Calu3 (cell line): Measurements from ENCODE around the gene MMP3. TPM values are rescaled to one million over a fixed set of nuclear protein-coding genes. Genes with fewer than 3 reads are reported as not detected.

Source experiments
- BruUV-seq: library from RNA; stranded (reverse); fragments of 400-500 nt; replicated peaks from 2 replicates; lab custom pipeline; 2021; lab: Mats Ljungman, UMichigan
- CTCF ChIA-PET: fragments of 300-600 bp; sonication (Branson Sonifier 250); formaldehyde crosslinking; loops from one replicate; lab custom pipeline; 2022; ENCODE audit warnings: antibody characterized with exemption; lab: Charles Lee
- DNase-seq: peaks from one replicate; pipeline ENCODE4 v3.0.0; 2022
- H3K27ac Mint-ChIP-seq: one replicate; pipeline ENCODE4 v1.8.0; 2022; ENCODE audit warnings: mixed read lengths; ENCODE audit not compliant: unreplicated experiment
- H3K27me3 Mint-ChIP-seq: one replicate; pipeline ENCODE4 v1.8.0; 2022; ENCODE audit warnings: mixed read lengths; ENCODE audit not compliant: unreplicated experiment
- H3K36me3 Mint-ChIP-seq: one replicate; pipeline ENCODE4 v1.8.0; 2022; ENCODE audit warnings: mild to moderate bottlenecking, moderate library complexity, mixed read lengths; ENCODE audit not compliant: insufficient read depth, unreplicated experiment
- H3K4me1 Mint-ChIP-seq: one replicate; pipeline ENCODE4 v1.8.0; 2022; ENCODE audit warnings: mild to moderate bottlenecking, low read depth, mixed read lengths; ENCODE audit not compliant: unreplicated experiment
- H3K4me3 Mint-ChIP-seq: one replicate; pipeline ENCODE4 v1.8.0; 2022; ENCODE audit warnings: mild to moderate bottlenecking, low read depth, moderate library complexity, mixed read lengths; ENCODE audit not compliant: unreplicated experiment
- H3K9me3 Mint-ChIP-seq: one replicate; pipeline ENCODE4 v1.8.0; 2022; ENCODE audit warnings: low read depth, mixed read lengths; ENCODE audit not compliant: unreplicated experiment
- intact Hi-C: fragments of 100-400 bp; cut with micrococcal nuclease; formaldehyde crosslinking; loops from one replicate; pipeline ENCODE4 v1.10.0; 2022; ENCODE audit not compliant: unreplicated experiment
- total RNA-seq: library from RNA; stranded (reverse); gene quantifications from 2 replicates; pipeline ENCODE4 v1.2.3, GENCODE V29; 2022
- TF ChIP-seq, protein P1 (sequence below): fragments of 200-600 bp; IDR thresholded peaks from one replicate; pipeline ENCODE4 v1.8.0; 2022; ENCODE audit warnings: antibody characterized with exemption; ENCODE audit not compliant: unreplicated experiment

Gene MMP3
- total RNA-seq, 1 experiment from 2014 or later, result not detected

DNA sequence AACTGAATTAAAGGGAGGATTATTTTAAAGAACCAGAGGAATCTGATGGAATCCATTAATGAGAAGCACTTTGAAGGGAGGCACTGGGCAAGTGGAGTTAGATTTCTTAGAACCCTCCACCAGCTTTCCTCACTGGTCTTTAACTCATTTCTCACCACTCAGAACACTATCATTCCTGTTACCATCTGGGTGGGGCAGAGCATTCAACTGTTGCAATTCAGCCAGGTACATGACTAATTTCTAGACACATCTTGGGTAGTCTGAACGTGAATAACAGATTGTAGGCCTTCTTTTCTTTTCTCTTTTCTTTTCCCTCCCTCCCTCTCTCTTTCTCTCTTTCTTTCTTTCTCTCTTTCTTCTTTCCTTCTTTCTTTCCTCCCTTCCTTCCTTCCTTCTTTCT, 29.9 kb downstream of the MMP3 start:
- H3K4me3 Mint-ChIP-seq, result no peak overlapping the region
- H3K4me1 Mint-ChIP-seq, result no peaks in the 10 kb centered on the region
- no TSS peak for BruUV-seq
- peaks cover 5% of the 10 kb centered on the region for H3K9me3 Mint-ChIP-seq
- H3K27ac Mint-ChIP-seq, result no peak overlapping the region
- H3K27me3 Mint-ChIP-seq, result peaks cover 20% of the 10 kb centered on the region
- CTCF ChIA-PET, result no interaction called here
- DNase-seq, result no peak
- TF ChIP-seq, protein P1, sequence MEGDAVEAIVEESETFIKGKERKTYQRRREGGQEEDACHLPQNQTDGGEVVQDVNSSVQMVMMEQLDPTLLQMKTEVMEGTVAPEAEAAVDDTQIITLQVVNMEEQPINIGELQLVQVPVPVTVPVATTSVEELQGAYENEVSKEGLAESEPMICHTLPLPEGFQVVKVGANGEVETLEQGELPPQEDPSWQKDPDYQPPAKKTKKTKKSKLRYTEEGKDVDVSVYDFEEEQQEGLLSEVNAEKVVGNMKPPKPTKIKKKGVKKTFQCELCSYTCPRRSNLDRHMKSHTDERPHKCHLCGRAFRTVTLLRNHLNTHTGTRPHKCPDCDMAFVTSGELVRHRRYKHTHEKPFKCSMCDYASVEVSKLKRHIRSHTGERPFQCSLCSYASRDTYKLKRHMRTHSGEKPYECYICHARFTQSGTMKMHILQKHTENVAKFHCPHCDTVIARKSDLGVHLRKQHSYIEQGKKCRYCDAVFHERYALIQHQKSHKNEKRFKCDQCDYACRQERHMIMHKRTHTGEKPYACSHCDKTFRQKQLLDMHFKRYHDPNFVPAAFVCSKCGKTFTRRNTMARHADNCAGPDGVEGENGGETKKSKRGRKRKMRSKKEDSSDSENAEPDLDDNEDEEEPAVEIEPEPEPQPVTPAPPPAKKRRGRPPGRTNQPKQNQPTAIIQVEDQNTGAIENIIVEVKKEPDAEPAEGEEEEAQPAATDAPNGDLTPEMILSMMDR, result no peak
- H3K36me3 Mint-ChIP-seq, result no peaks in the 10 kb centered on the region
- intact Hi-C loops, result loop anchor here (5.0 kb wide), 1 partner anchor 129 kb away; no protein-coding TSS in a partner anchor

DNA sequence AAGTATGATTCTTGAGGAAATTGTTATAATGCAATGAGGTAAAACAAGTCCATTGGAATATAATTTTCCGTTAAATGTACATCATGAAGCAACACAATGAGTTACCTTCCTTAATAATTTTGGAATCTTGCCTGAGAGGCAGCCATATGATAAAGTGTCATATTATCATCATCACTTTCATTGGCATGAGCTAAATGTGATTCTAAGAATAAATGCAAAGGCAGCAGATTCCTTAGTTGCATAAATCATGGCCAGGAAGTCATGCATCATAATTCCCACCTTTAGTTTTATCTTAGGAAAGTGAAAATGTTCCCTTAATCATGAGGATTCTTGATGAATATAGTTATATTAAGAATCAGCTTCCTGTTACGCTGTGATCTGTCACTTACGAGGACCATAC, 31.2 kb downstream of the MMP3 start:
- intact Hi-C loops, result loop anchor here (5.0 kb wide), 1 partner anchor 130 kb away; no protein-coding TSS in a partner anchor
- no peak for DNase-seq
- H3K27me3 Mint-ChIP-seq, result peaks cover 18% of the 10 kb centered on the region
- CTCF ChIA-PET, result interaction anchor here (0.5 kb wide), 1 partner anchor 133 kb away, joined by 3 read pairs; no protein-coding TSS in a partner anchor
- no peak overlapping the region for H3K4me3 Mint-ChIP-seq
- H3K36me3 Mint-ChIP-seq, result peaks cover 6% of the 10 kb centered on the region
- H3K27ac Mint-ChIP-seq, result no peak overlapping the region
- peaks cover 4% of the 10 kb centered on the region for H3K9me3 Mint-ChIP-seq
- TF ChIP-seq, protein P1, result no peak
- H3K4me1 Mint-ChIP-seq, result peaks cover 9% of the 10 kb centered on the region
- BruUV-seq, result no TSS peak

DNA sequence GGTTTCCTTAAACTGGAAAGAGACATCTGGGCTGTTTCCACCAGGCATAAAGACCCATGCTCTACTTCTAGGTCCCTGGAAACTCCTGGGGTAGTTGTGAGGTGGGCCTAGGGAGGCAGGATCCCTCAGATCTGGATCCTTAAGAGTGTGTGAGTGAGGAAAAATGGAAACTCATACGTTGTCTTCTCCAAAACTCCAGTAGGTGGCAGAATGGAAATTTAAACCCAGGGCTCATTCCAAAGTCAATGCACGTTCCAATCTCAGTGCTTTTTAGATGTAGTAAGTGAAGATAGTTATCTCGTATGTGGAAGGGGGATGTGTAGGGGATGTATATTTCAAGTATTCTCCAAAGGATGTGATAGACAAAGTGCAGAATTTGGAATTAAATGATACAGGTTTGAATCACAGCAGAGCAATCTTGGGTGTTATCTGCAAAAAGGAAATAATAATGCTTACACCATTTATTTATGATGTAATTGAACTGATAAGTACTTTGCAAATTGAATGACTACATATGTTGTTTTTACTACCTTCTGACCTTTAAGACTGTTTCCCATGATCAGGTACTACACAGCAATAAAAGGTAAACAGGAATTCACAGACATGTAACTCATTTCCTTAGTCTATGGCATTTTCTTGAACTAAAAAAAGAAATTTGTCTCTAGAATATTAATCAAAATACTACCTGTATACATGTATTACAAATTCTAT, 32.3 kb downstream of the MMP3 start:
- H3K27ac Mint-ChIP-seq, result no peak overlapping the region
- no peaks in the 10 kb centered on the region for H3K9me3 Mint-ChIP-seq
- no peak overlapping the region for H3K4me3 Mint-ChIP-seq
- DNase-seq, result no peak
- H3K36me3 Mint-ChIP-seq, result peaks cover 6% of the 10 kb centered on the region
- intact Hi-C loops, result loop anchor here (2.0 to 5.0 kb wide), 2 partner anchors 20 to 131 kb away; no protein-coding TSS in a partner anchor
- H3K4me1 Mint-ChIP-seq, result peaks cover 9% of the 10 kb centered on the region
- TF ChIP-seq, protein P1, result peak; percentile 36
- BruUV-seq, result no TSS peak
- CTCF ChIA-PET, result no interaction called here
- H3K27me3 Mint-ChIP-seq, result peaks cover 7% of the 10 kb centered on the region

DNA sequence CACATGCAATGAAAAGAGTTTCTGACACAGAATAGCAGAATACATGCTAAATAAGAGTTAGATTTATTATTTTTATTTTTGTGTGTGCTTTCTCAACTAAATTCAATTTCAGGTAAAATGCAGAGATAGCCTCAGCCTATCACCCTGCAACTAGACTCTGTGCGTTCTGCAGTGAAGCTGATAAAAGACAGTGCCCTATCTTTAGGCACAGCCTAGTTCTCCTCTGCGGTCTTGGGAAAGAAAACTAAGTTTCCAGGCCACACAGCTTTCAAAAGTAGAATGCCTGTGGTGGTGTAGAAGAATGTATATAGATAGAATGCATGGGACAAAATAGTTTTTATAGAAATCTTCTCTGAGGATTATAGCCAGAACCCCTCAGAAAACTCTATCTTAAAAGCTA, 33.4 kb downstream of the MMP3 start:
- DNase-seq, result no peak
- no peak overlapping the region for H3K27ac Mint-ChIP-seq
- no peaks in the 10 kb centered on the region for H3K9me3 Mint-ChIP-seq

More for the DNA sequence above, 33.4 kb downstream of the MMP3 start:
- intact Hi-C loops, result loop anchor here (2.0 to 5.0 kb wide), 4 partner anchors 21 to 247 kb away; no protein-coding TSS in a partner anchor
- BruUV-seq, result no TSS peak
- TF ChIP-seq, protein P1, result no peak
- H3K27me3 Mint-ChIP-seq, result no peaks in the 10 kb centered on the region
- H3K4me3 Mint-ChIP-seq, result no peak overlapping the region
- H3K36me3 Mint-ChIP-seq, result peaks cover 6% of the 10 kb centered on the region
- CTCF ChIA-PET, result no interaction called here
- H3K4me1 Mint-ChIP-seq, result peaks cover 9% of the 10 kb centered on the region
